Neural crest cell (in vitro differentiated cells): ENCODE results near the gene BAAT. TPM values are rescaled to one million over a fixed set of nuclear protein-coding genes. Genes with fewer than 3 reads are reported as not detected.

Experiments used
- DNase-seq: peaks from one replicate; pipeline ENCODE4 v3.0.0; 2021; ENCODE audit warnings: low read depth, mixed read lengths, low spot score
- H3K27ac Mint-ChIP-seq: one replicate; pipeline ENCODE4 v1.8.0; 2021; ENCODE audit warnings: mild to moderate bottlenecking, mixed read lengths; ENCODE audit not compliant: unreplicated experiment
- H3K27me3 Mint-ChIP-seq: 2 replicates; pipeline ENCODE4 v1.8.0; 2021; ENCODE audit warnings: low read depth, mild to moderate bottlenecking, mixed read lengths
- H3K36me3 Mint-ChIP-seq: 2 replicates; pipeline ENCODE4 v1.8.0; 2021; ENCODE audit warnings: low read depth, mild to moderate bottlenecking, mixed read lengths
- H3K4me1 Mint-ChIP-seq: 2 replicates; pipeline ENCODE4 v1.8.0; 2021; ENCODE audit warnings: mixed read lengths
- H3K4me3 Mint-ChIP-seq: one replicate; pipeline ENCODE4 v1.8.0; 2021; ENCODE audit warnings: mild to moderate bottlenecking, mixed read lengths
- H3K9me3 Mint-ChIP-seq: 2 replicates; pipeline ENCODE4 v1.8.0; 2021; ENCODE audit warnings: mixed read lengths
- CTCF ChIP-seq: fragments of 200-600 bp; sonication (generic); conservative IDR thresholded peaks from 2 replicates; pipeline ENCODE4 v1.5.0; 2021; ENCODE audit warnings: antibody characterized with exemption, mild to moderate bottlenecking
- total RNA-seq: library from RNA; stranded (reverse); gene quantifications from 2 replicates; pipeline ENCODE4 v1.2.1, GENCODE V29; 2021

BAAT gene
- total RNA-seq, 1 donor from 2014 or later, result 0.30 TPM

GRCh38 chr9:101326035-101326434 lies 58.8 kb downstream of the BAAT start:
- TF ChIP-seq CTCF, result no peak
- Mint-ChIP-seq H3K27me3 (no peaks in the 10 kb centered on the region), H3K4me3 (no peak overlapping the region), H3K4me1 (no peaks in the 10 kb centered on the region), H3K9me3 (peaks cover 3% of the 10 kb centered on the region), H3K27ac (peak overlapping the region; percentile 19), H3K36me3 (no peaks in the 10 kb centered on the region)
- no peak for DNase-seq

- H3K9me3 Mint-ChIP-seq, result peaks cover 3% of the 10 kb centered on the region
- no peak for DNase-seq
- H3K27me3 Mint-ChIP-seq, result no peaks in the 10 kb centered on the region
- H3K27ac Mint-ChIP-seq, result no peak overlapping the region
- H3K4me3 Mint-ChIP-seq, result no peak overlapping the region
- no peaks in the 10 kb centered on the region for H3K4me1 Mint-ChIP-seq
- no peaks in the 10 kb centered on the region for H3K36me3 Mint-ChIP-seq
- no peak for TF ChIP-seq CTCF
These were observed 59.8 kb downstream of the BAAT start for GRCh38 chr9:101325053-101325452.

- Mint-ChIP-seq H3K4me1 (no peaks in the 10 kb centered on the region), H3K27me3 (no peaks in the 10 kb centered on the region), H3K4me3 (no peak overlapping the region), H3K9me3 (peaks cover 3% of the 10 kb centered on the region), H3K36me3 (no peaks in the 10 kb centered on the region), H3K27ac (no peak overlapping the region)
- TF ChIP-seq CTCF, result no peak
- no peak for DNase-seq
These were observed 60.5 kb downstream of the BAAT start for GRCh38 chr9:101324245-101324804.

- no peaks in the 10 kb centered on the region for H3K27me3 Mint-ChIP-seq
- H3K27ac Mint-ChIP-seq, result no peak overlapping the region
- H3K36me3 Mint-ChIP-seq, result no peaks in the 10 kb centered on the region
- no peaks in the 10 kb centered on the region for H3K4me1 Mint-ChIP-seq
- no peak for TF ChIP-seq CTCF
- DNase-seq, result no peak
- H3K4me3 Mint-ChIP-seq, result no peak overlapping the region
- H3K9me3 Mint-ChIP-seq, result peaks cover 3% of the 10 kb centered on the region
These were observed 61.7 kb downstream of the BAAT start for GRCh38 chr9:101323129-101323528.

- Mint-ChIP-seq H3K4me1 (no peaks in the 10 kb centered on the region), H3K36me3 (no peaks in the 10 kb centered on the region), H3K9me3 (no peaks in the 10 kb centered on the region), H3K4me3 (no peak overlapping the region), H3K27ac (no peak overlapping the region), H3K27me3 (no peaks in the 10 kb centered on the region)
- DNase-seq, result no peak
- no peak for TF ChIP-seq CTCF
These were observed 67.1 kb downstream of the BAAT start for GRCh38 chr9:101317735-101318134.

GRCh38 chr9:101315112-101315450 lies 69.7 kb downstream of the BAAT start:
- Mint-ChIP-seq H3K36me3 (no peaks in the 10 kb centered on the region), H3K27me3 (no peaks in the 10 kb centered on the region), H3K9me3 (no peaks in the 10 kb centered on the region), H3K4me1 (no peaks in the 10 kb centered on the region), H3K27ac (no peak overlapping the region), H3K4me3 (no peak overlapping the region)
- DNase-seq, result no peak
- TF ChIP-seq CTCF, result no peak
